HCT116 (cell line): Measurements from ENCODE around the gene TMCC1. TPM values are rescaled to one million over a fixed set of nuclear protein-coding genes. Genes with fewer than 3 reads are reported as not detected.

Source experiments
- ATAC-seq: fragments of 200-7000 bp; cut with Tn5 transposase; 2 replicates; pipeline ENCODE4 v1.9.1; 2020; ENCODE audit warnings: mild to moderate bottlenecking, moderate library complexity
- BruUV-seq: library from RNA; stranded (reverse); fragments of 400-500 nt; replicated peaks from 2 replicates; lab custom pipeline; 2021; lab: Mats Ljungman, UMichigan
- CTCF ChIA-PET: fragments of 300-600 bp; sonication (Branson Sonifier 250); formaldehyde crosslinking; loops from one replicate; lab custom pipeline; 2021; ENCODE audit warnings: antibody characterized with exemption; lab: Charles Lee
- POLR2A ChIA-PET: fragments of 300-600, 350-600 bp; sonication (Branson Sonifier 250); formaldehyde crosslinking; loops from one replicate; lab custom pipeline; 2021; ENCODE audit warnings: antibody characterized with exemption; lab: Charles Lee
- RAD21 ChIA-PET, 2 experiments: fragments of 300-600 bp; sonication (Branson Sonifier 250); formaldehyde crosslinking; loops; one replicate each; lab custom pipeline; 2023; ENCODE audit warnings: low total read pairs in 2 of 2; ENCODE audit not compliant: uncharacterized antibody in 2 of 2, unreplicated experiment in 2 of 2, low non-redundant PET in 1 of 2; lab: Charles Lee
- DNase-seq: peaks from one replicate; pipeline ENCODE4 v3.0.0-alpha.2; 2010; ENCODE audit warnings: low read depth, low spot score
- H2AFZ ChIP-seq: fragments of 200-600 bp; shearing (Covaris generic), sonication (generic); 2 replicates; pipeline ENCODE4 v1.6.1; 2017; ENCODE audit warnings: low read depth, mixed run types, mixed read lengths, antibody characterized with exemption, low read length; ENCODE audit not compliant: poor library complexity, severe bottlenecking
- H3K27ac ChIP-seq: 2 replicates; pipeline ENCODE4 v1.5.1; 2012; ENCODE audit warnings: low read depth, low read length
- H3K27me3 ChIP-seq: fragments of 200-600 bp; sonication (generic); 2 replicates; pipeline ENCODE4 v1.6.1; 2016; ENCODE audit warnings: mixed run types, low read length, mixed read lengths; ENCODE audit not compliant: insufficient read depth
- H3K36me3 ChIP-seq, 2 experiments: fragments of 200-500 bp in 1 of 2; fragments of 200-600 bp in 1 of 2; sonication (Bioruptor generic) in 1 of 2; sonication (generic) in 1 of 2; 2 replicates each; pipeline versions ENCODE4 v1.5.1 to v1.6.1; 2014 to 2016; ENCODE audit warnings: low read length in 2 of 2, inconsistent platforms in 1 of 2, mixed read lengths in 1 of 2, mixed run types in 1 of 2; ENCODE audit not compliant: insufficient read depth in 2 of 2, control insufficient read depth in 1 of 2
- H3K4me1 ChIP-seq, 2 experiments: fragments of 200-600 bp in 1 of 2; sonication (generic) in 1 of 2; 2 replicates each; pipeline versions ENCODE4 v1.5.1 to v1.6.1; 2012 to 2017; ENCODE audit warnings: low read length in 2 of 2, inconsistent platforms in 1 of 2, mild to moderate bottlenecking in 1 of 2, mixed read lengths in 1 of 2, mixed run types in 1 of 2, moderate library complexity in 1 of 2; ENCODE audit not compliant: insufficient read depth in 2 of 2, control insufficient read depth in 1 of 2
- H3K4me2 ChIP-seq: fragments of 200-600 bp; sonication (generic); 2 replicates; pipeline ENCODE4 v1.6.1; 2017; ENCODE audit warnings: mixed run types, low read length, mixed read lengths
- H3K4me3 ChIP-seq, 2 experiments: fragments of 200-600 bp in 1 of 2; sonication (generic) in 1 of 2; replicated peaks in 1 of 2; 2 replicates each; pipeline ENCODE4 v1.5.1; 2011 to 2016; ENCODE audit warnings: low read length in 2 of 2, control low read depth in 1 of 2, low read depth in 1 of 2, mild to moderate bottlenecking in 1 of 2, mixed read lengths in 1 of 2, mixed run types in 1 of 2
- H3K79me2 ChIP-seq: fragments of 200-600 bp; sonication (generic); 2 replicates; pipeline ENCODE4 v1.6.1; 2017; ENCODE audit warnings: mild to moderate bottlenecking, mixed run types, low read length, moderate library complexity, mixed read lengths; ENCODE audit not compliant: insufficient read depth
- H3K9ac ChIP-seq: fragments of 200-600 bp; sonication (generic); 2 replicates; pipeline ENCODE4 v1.6.1; 2016; ENCODE audit warnings: low read length, mixed read lengths
- H3K9me2 ChIP-seq: fragments of 200-600 bp; sonication (generic), shearing (Covaris generic); 2 replicates; pipeline ENCODE4 v1.6.1; 2017; ENCODE audit warnings: mixed run types, mild to moderate bottlenecking, moderate library complexity; ENCODE audit not compliant: insufficient read depth
- H3K9me3 ChIP-seq, 2 experiments: fragments of 200-500 bp in 1 of 2; fragments of 200-600 bp in 1 of 2; sonication (Bioruptor generic) in 1 of 2; sonication (generic) in 1 of 2; 2 replicates each; pipeline ENCODE4 v1.6.1; 2014 to 2017; ENCODE audit warnings: low read length in 2 of 2, mixed read lengths in 2 of 2, inconsistent platforms in 1 of 2, low read depth in 1 of 2, mild to moderate bottlenecking in 1 of 2, mixed run types in 1 of 2, moderate library complexity in 1 of 2; ENCODE audit not compliant: control insufficient read depth in 1 of 2, insufficient read depth in 1 of 2
- H4K20me1 ChIP-seq: fragments of 200-600 bp; sonication (generic), shearing (Covaris generic); 2 replicates; pipeline ENCODE4 v1.6.1; 2017; ENCODE audit warnings: mixed run types, mild to moderate bottlenecking, moderate library complexity; ENCODE audit not compliant: insufficient read depth
- FOSL1 ChIP-seq: IDR thresholded peaks from 2 replicates; pipeline ENCODE4 v1.6.1; 2012; ENCODE audit warnings: low read depth
- JUND ChIP-seq: IDR thresholded peaks from 2 replicates; pipeline ENCODE4 v1.6.1; 2012
- POLR2A ChIP-seq: IDR thresholded peaks from 2 replicates; pipeline ENCODE4 v1.7.0; 2011; ENCODE audit warnings: borderline replicate concordance; ENCODE audit not compliant: insufficient read depth, insufficient read length; ENCODE audit errors: extremely low read depth
- POLR2AphosphoS5 ChIP-seq: IDR thresholded peaks from 2 replicates; pipeline ENCODE4 v1.6.1; 2011; ENCODE audit warnings: mild to moderate bottlenecking, low read depth, low read length, moderate library complexity
- SIN3A ChIP-seq: IDR thresholded peaks from 2 replicates; pipeline ENCODE4 v1.6.1; 2012; ENCODE audit warnings: low read depth
- SRF ChIP-seq: IDR thresholded peaks from 2 replicates; pipeline ENCODE4 v1.6.1; 2012; ENCODE audit warnings: low read depth
- TCF7L2 ChIP-seq: IDR thresholded peaks from 2 replicates; pipeline ENCODE4 v1.7.0; 2011; ENCODE audit warnings: borderline replicate concordance, inconsistent platforms; ENCODE audit not compliant: insufficient read depth, insufficient read length; ENCODE audit errors: extremely low read depth
- ZFX ChIP-seq: fragments of 450-650 bp; IDR thresholded peaks from 2 replicates; pipeline ENCODE4 v1.6.1; 2017
- intact Hi-C: fragments of 100-400 bp; cut with micrococcal nuclease; formaldehyde crosslinking; loops from 2 replicates; pipeline ENCODE4 v1.10.0; 2022
- total RNA-seq: library from RNA; stranded (reverse); gene quantifications from one replicate; pipeline ENCODE4 v1.2.1, GENCODE V29; 2021; ENCODE audit not compliant: unreplicated experiment
- TF ChIP-seq, protein P1 (sequence below), 3 experiments: fragments of 200-600 bp in 1 of 3; sonication (generic) in 1 of 3; IDR thresholded peaks in 2 of 3; conservative IDR thresholded peaks in 1 of 3; 2 replicates each; pipeline ENCODE4 v1.5.1; 2012 to 2017; ENCODE audit warnings: low read depth in 2 of 3, low read length in 2 of 3, antibody characterized with exemption in 1 of 3, borderline replicate concordance in 1 of 3, control low read depth in 1 of 3, mild to moderate bottlenecking in 1 of 3, mixed read lengths in 1 of 3, mixed run types in 1 of 3, moderate library complexity in 1 of 3; ENCODE audit not compliant: insufficient read depth in 1 of 3

TMCC1 gene
- total RNA-seq, 1 experiment from 2014 or later: 32.5 TPM

DNA sequence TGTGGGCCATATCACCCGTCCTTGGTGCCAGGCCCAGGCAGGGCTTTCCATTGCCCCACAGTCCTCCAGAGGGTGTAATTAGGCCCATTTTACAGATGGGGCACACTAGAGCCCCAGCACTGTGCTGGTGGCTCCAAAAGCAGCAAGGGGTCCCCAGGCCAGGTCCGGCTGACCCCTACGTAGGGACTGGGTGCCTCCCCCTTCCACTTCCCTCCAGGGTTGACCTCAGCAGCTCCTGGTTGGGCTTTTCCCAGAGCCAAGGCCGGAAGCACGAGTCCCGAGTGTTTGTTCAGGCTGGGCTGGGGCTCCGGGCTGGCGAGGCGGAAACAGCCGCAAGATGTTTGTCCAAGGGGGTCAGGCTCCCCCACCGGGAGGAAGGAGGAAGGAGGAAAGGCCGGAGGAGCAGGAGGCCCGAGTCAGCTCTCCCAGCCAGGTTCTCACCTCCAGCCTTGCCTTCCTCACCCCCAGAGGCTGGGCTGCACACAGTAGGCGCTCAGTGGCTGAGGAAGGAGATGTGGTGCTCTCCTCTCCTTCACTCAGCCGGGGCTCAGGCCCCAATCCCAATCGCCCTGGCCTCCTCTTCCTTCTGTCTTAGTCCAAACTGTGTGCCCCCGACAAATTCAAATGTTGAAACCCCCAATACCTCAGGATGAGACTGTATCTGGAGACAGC, 269.9 kb downstream of the TMCC1 start:
- intact Hi-C loops: no loop called here

More for the DNA sequence above, 269.9 kb downstream of the TMCC1 start:
- POLR2A ChIA-PET: no interaction called here
- H3K9ac ChIP-seq: no peak overlapping the region
- H3K79me2 ChIP-seq: no peaks in the 10 kb centered on the region
- peaks cover 15 to 24% of the 10 kb centered on the region in 2 experiments for H3K4me1 ChIP-seq
- H2AFZ ChIP-seq: no peak overlapping the region
- no peaks in the 10 kb centered on the region for H3K9me3 ChIP-seq
- no TSS peak for BruUV-seq
- H3K4me3 ChIP-seq: no peak overlapping the region
- H3K4me2 ChIP-seq: no peak overlapping the region
- H3K36me3 ChIP-seq: no peaks in the 10 kb centered on the region
- CTCF ChIA-PET: interaction anchor here (1.2 kb wide), 1 partner anchor 310 kb away, joined by 3 read pairs; no protein-coding TSS in a partner anchor
- no peak for DNase-seq
- H3K27me3 ChIP-seq: no peaks in the 10 kb centered on the region
- no peaks in the 10 kb centered on the region for H3K9me2 ChIP-seq
- ATAC-seq: no peak
- TF ChIP-seq JUND (no peak), POLR2A (no peak), POLR2AphosphoS5 (no peak), FOSL1 (no peak), SIN3A (no peak), SRF (no peak), TCF7L2 (no peak), ZFX (no peak)
- TF ChIP-seq, protein P1, sequence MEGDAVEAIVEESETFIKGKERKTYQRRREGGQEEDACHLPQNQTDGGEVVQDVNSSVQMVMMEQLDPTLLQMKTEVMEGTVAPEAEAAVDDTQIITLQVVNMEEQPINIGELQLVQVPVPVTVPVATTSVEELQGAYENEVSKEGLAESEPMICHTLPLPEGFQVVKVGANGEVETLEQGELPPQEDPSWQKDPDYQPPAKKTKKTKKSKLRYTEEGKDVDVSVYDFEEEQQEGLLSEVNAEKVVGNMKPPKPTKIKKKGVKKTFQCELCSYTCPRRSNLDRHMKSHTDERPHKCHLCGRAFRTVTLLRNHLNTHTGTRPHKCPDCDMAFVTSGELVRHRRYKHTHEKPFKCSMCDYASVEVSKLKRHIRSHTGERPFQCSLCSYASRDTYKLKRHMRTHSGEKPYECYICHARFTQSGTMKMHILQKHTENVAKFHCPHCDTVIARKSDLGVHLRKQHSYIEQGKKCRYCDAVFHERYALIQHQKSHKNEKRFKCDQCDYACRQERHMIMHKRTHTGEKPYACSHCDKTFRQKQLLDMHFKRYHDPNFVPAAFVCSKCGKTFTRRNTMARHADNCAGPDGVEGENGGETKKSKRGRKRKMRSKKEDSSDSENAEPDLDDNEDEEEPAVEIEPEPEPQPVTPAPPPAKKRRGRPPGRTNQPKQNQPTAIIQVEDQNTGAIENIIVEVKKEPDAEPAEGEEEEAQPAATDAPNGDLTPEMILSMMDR (IDR thresholded peaks at IDR 0.05 in 2 of 3, conservative IDR thresholded peaks at IDR 0.05 in 1 of 3; ENCODE audit: borderline replicate concordance in 1 of 3, insufficient read depth in 1 of 3, low read depth in 2 of 3, low read length in 2 of 3): no peak
- H4K20me1 ChIP-seq: no peaks in the 10 kb centered on the region
- no peak overlapping the region for H3K27ac ChIP-seq
- RAD21 ChIA-PET: no interaction called here
